Natural killer cell (primary cell): ENCODE measurements around the gene MLN. TPM values are rescaled to one million over a fixed set of nuclear protein-coding genes. Genes with fewer than 3 reads are reported as not detected.

Experiments used
- ATAC-seq, 3 donors: fragments of 150-1000 bp in 2 of 3; fragments of 200-7000 bp in 1 of 3; cut with Tn5 transposase; 1 replicate in 1 of 3; 2 replicates in 2 of 3; pipeline ENCODE4 v1.10.0; 2021; ENCODE audit warnings: mild to moderate bottlenecking in 2 of 3, moderate library complexity in 2 of 3
- DNase-seq, 2 donors: peaks; one replicate each; pipeline versions ENCODE4 v3.0.0 to v3.0.0-alpha.2; 2013 to 2021; ENCODE audit warnings: mixed read lengths in 1 of 2
- H3K27ac ChIP-seq: one replicate; pipeline ENCODE4 v1.5.1; 2013; ENCODE audit warnings: mild to moderate bottlenecking, low read length
- H3K27me3 ChIP-seq: one replicate; pipeline ENCODE4 v1.6.1; 2013; ENCODE audit warnings: low read length; ENCODE audit not compliant: control insufficient read depth, insufficient read depth
- H3K36me3 ChIP-seq: one replicate; pipeline ENCODE4 v1.6.1; 2013; ENCODE audit warnings: low read length; ENCODE audit not compliant: control insufficient read depth, insufficient read depth
- H3K4me1 ChIP-seq: one replicate; pipeline ENCODE4 v1.6.1; 2013; ENCODE audit warnings: low read length; ENCODE audit not compliant: control insufficient read depth, insufficient read depth
- H3K4me3 ChIP-seq: one replicate; pipeline ENCODE4 v1.5.1; 2013; ENCODE audit warnings: low read length
- H3K9me3 ChIP-seq: one replicate; pipeline ENCODE4 v1.6.1; 2013; ENCODE audit warnings: low read length; ENCODE audit not compliant: control insufficient read depth, insufficient read depth
- H3K27ac Mint-ChIP-seq, 2 donors: one replicate each; pipeline ENCODE4 v1.8.0; 2022; ENCODE audit warnings: mild to moderate bottlenecking in 2 of 2, mixed read lengths in 2 of 2, moderate library complexity in 1 of 2
- H3K27me3 Mint-ChIP-seq, 2 donors: one replicate each; pipeline ENCODE4 v1.8.0; 2022; ENCODE audit warnings: low read depth in 2 of 2, mixed read lengths in 2 of 2
- H3K36me3 Mint-ChIP-seq: one replicate; pipeline ENCODE4 v1.8.0; 2022; ENCODE audit warnings: mixed read lengths
- H3K4me1 Mint-ChIP-seq, 2 donors: one replicate each; pipeline ENCODE4 v1.8.0; 2022; ENCODE audit warnings: mixed read lengths in 2 of 2
- H3K4me3 Mint-ChIP-seq: one replicate; pipeline ENCODE4 v1.8.0; 2022; ENCODE audit warnings: mild to moderate bottlenecking, moderate library complexity, mixed read lengths
- H3K9me3 Mint-ChIP-seq, 2 donors: one replicate each; pipeline ENCODE4 v1.8.0; 2022; ENCODE audit warnings: mixed read lengths in 2 of 2
- CTCF ChIP-seq: fragments of 200-600 bp; IDR thresholded peaks from one replicate; pipeline ENCODE4 v1.8.0; 2022; ENCODE audit warnings: antibody characterized with exemption
- WGBS: methylation state at CpG from one replicate; pipeline ENCODE4 v1.1.7; 2013; ENCODE audit warnings: missing lambda C conversion rate; ENCODE audit not compliant: insufficient coverage; 5-methylcytosine and 5-hydroxymethylcytosine counted together
- intact Hi-C: fragments of 100-400 bp; cut with micrococcal nuclease; formaldehyde crosslinking; loops from one replicate; pipeline ENCODE4 v1.14.2; 2022
- total RNA-seq, 4 donors: library from RNA; stranded (reverse); fragments of 120-200 nt in 1 of 4; gene quantifications; one replicate each; pipeline versions ENCODE4 v1.2.3 to v1.2.4, GENCODE V29; 2013 to 2022

MLN gene
- total RNA-seq, 3 donors from 2014 or later (not counting 1 experiment from before 2014, with no cell fraction given), result not detected

GRCh38 chr6:33763483-33763882 lies 40.3 kb downstream of the MLN start:
- no peak overlapping the region for H3K27ac Mint-ChIP-seq
- no peaks in the 10 kb centered on the region for H3K36me3 Mint-ChIP-seq
- Histone ChIP-seq H3K9me3 (no peaks in the 10 kb centered on the region), H3K4me1 (no peaks in the 10 kb centered on the region), H3K36me3 (no peaks in the 10 kb centered on the region), H3K27ac (no peak overlapping the region), H3K4me3 (no peak overlapping the region), H3K27me3 (no peaks in the 10 kb centered on the region)
- DNase-seq, result no peak
- H3K27me3 Mint-ChIP-seq, result peaks cover 6 to 10% of the 10 kb centered on the region in 2 donors
- no peaks in the 10 kb centered on the region for H3K9me3 Mint-ChIP-seq
- no peak for ATAC-seq
- WGBS, result 79% methylated on average over 6 of the region's 6 CpGs
- no peaks in the 10 kb centered on the region for H3K4me1 Mint-ChIP-seq
- no peak for TF ChIP-seq CTCF
- intact Hi-C loops, result no loop called here
- H3K4me3 Mint-ChIP-seq, result no peak overlapping the region

GRCh38 chr6:33762713-33763112 lies 41.1 kb downstream of the MLN start:
- Mint-ChIP-seq H3K9me3 (no peaks in the 10 kb centered on the region), H3K36me3 (no peaks in the 10 kb centered on the region), H3K4me3 (no peak overlapping the region), H3K27ac (no peak overlapping the region), H3K27me3 (peaks cover 6 to 11% of the 10 kb centered on the region in 2 donors), H3K4me1 (no peaks in the 10 kb centered on the region)
- 92% methylated on average over 4 of the region's 4 CpGs for WGBS
- intact Hi-C loops, result no loop called here
- Histone ChIP-seq H3K4me3 (no peak overlapping the region), H3K27me3 (no peaks in the 10 kb centered on the region), H3K27ac (no peak overlapping the region), H3K4me1 (no peaks in the 10 kb centered on the region), H3K36me3 (no peaks in the 10 kb centered on the region), H3K9me3 (no peaks in the 10 kb centered on the region)
- DNase-seq (no peak), ATAC-seq (no peak)
- TF ChIP-seq CTCF, result no peak

GRCh38 chr6:33761922-33762629 lies 41.7 kb downstream of the MLN start:
- Histone ChIP-seq H3K4me3 (no peak overlapping the region), H3K4me1 (no peaks in the 10 kb centered on the region), H3K27ac (no peak overlapping the region), H3K9me3 (no peaks in the 10 kb centered on the region), H3K27me3 (no peaks in the 10 kb centered on the region), H3K36me3 (no peaks in the 10 kb centered on the region)
- peaks cover 1 to 9% of the 10 kb centered on the region in 2 donors for H3K27me3 Mint-ChIP-seq
- H3K4me3 Mint-ChIP-seq, result no peak overlapping the region
- 69% methylated on average over 7 of the region's 7 CpGs for WGBS
- H3K27ac Mint-ChIP-seq, result no peak overlapping the region
- intact Hi-C loops, result no loop called here
- ATAC-seq (peak in 1 of 3 donors; percentile 42), DNase-seq (peak in 1 of 2 donors; percentile 59)
- TF ChIP-seq CTCF, result no peak
- no peaks in the 10 kb centered on the region for H3K36me3 Mint-ChIP-seq
- no peaks in the 10 kb centered on the region for H3K9me3 Mint-ChIP-seq
- no peaks in the 10 kb centered on the region for H3K4me1 Mint-ChIP-seq

- intact Hi-C loops, result no loop called here
- Histone ChIP-seq H3K27me3 (no peaks in the 10 kb centered on the region), H3K27ac (no peak overlapping the region), H3K36me3 (no peaks in the 10 kb centered on the region), H3K9me3 (no peaks in the 10 kb centered on the region), H3K4me3 (no peak overlapping the region), H3K4me1 (no peaks in the 10 kb centered on the region)
- Mint-ChIP-seq H3K27ac (no peak overlapping the region), H3K4me3 (no peak overlapping the region), H3K4me1 (no peaks in the 10 kb centered on the region), H3K9me3 (no peaks in the 10 kb centered on the region), H3K36me3 (no peaks in the 10 kb centered on the region), H3K27me3 (peaks cover 0 to 5% of the 10 kb centered on the region in 2 donors)
- no peak for DNase-seq
- WGBS, result 79% methylated on average over 2 of the region's 2 CpGs
- TF ChIP-seq CTCF, result no peak
- no peak for ATAC-seq
Measured at GRCh38 chr6:33761581-33761921, 42.3 kb downstream of the MLN start.
